CMK (cell line): Measurements from ENCODE around the gene AGXT.

Source experiments
- DNase-seq: peaks from one replicate; pipeline ENCODE4 v3.0.0-alpha.2; 2010; ENCODE audit warnings: low read depth

AGXT gene

GRCh38 chr2:240916571-240917008 is 48.0 kb downstream of the AGXT start:
- DNase-seq = no peak

- DNase-seq = no peak
Observed at GRCh38 chr2:240917009-240917683, 48.5 kb downstream of the AGXT start.

DNA sequence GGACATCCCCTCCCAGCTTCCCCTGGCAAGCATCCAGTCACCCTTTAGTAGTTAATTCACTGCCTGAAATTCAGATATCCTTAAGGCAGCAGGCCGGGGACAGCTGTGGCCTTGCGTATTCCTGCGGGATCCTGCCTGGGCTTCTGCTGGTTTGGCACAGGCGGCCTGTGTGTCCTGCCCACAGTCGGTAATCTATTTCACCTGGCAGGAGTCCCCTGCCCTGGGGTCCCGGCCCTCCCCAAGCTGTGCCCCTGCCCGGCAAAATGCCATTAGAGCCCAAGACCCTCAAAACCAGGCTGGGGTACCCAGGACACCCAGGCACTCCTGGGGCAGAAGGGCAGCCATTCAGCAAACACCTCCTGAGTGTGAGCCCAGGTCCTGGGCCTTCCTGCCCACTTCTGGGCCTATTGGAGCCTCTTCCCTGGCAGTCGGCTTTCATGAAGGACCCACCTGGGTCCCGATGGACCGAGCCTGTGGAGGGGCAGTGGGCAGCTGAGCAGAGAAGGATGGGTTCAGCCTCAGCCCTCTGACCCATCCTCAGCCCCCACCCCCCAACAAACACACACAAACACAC is 49.1 kb downstream of the AGXT start:
- DNase-seq = no peak

DNA sequence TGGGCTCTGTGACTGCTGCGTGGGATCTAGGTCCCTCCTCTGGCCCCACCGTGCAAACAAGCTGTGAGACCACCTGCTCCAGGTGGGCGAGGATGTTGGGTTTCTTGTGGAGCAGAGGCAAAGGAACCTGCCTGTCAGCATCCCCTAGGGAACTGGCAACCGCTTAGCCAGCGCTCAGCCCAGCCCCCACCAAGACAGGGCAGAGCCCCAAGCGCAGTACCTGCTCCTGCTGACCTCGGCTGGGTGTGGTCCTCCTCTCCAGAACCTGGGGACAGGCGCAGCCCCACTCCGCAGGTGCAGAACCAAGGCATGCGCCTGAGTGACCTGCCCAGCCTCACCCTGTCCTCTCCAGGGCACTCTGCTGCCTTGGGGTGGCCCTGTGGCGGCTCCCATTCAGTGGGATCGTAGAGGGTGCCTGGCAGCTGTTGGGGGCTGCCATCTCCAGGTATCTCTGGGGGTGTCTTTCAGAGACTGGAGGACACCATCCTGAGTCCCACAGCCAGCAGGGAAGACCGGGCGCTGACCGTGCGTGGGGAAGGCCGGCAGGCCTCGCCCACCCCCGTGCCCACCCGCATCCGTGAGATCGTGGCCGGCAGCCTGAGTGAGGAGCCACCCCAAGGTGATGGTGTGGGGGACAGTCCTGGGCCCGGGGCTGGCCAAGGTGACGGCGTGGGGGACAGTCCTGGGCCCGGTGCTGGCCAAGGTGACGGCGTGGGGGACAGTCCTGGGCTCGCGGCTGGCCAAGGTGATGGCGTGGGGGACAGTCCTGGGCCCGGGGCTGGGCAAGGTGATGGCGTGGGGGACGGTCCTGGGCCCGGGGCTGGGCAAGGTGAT is 49.9 kb downstream of the AGXT start:
- no peak for DNase-seq

GRCh38 chr2:240919161-240919781 is 50.6 kb downstream of the AGXT start:
- no peak for DNase-seq

GRCh38 chr2:240919786-240920782 is 51.5 kb downstream of the AGXT start:
- no peak for DNase-seq

GRCh38 chr2:240920783-240921231 is 52.2 kb downstream of the AGXT start:
- no peak for DNase-seq

- DNase-seq = no peak
Observed at GRCh38 chr2:240921311-240921994, 52.8 kb downstream of the AGXT start.

DNA sequence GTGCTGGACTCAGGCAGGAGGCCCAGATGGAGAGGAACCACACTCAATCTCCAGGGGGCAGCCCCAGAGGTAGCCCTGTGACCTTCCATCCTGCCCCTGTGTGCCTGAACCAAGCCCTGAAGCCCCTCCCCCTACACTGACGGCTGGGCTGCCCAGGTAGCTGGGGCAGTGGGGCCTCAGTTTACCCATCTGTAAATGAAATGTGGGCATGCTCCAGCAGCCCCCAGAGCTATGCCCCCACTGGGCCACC is 53.3 kb downstream of the AGXT start:
- DNase-seq = no peak

GRCh38 chr2:240922245-240922981 is 53.8 kb downstream of the AGXT start:
- no peak for DNase-seq

DNA sequence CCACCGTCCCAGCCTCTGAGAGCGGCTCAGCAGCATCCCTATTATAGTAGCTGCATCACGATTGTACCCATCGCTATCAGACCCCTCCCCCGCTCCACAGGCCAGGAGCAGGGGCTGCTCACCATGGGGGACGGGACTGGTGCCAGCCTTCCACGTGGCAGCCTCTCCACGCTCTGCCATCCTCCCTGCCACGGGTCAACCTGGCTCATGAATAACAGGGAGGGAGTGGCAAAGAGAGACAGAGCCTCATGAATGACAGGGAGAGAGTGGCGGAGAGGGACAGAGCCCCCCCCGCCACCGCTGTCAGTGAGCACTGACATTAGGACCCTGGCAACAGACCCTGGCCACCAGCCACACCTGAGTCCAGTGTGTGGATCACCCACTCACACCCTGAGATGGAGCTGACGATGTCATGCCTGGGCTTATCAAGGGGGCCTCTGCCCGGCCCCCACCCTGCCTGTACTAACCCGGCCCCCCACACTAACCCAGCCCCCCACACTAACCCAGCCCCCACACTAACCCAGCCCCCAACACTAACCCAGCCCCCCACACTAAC is 54.4 kb downstream of the AGXT start:
- no peak for DNase-seq

DNA sequence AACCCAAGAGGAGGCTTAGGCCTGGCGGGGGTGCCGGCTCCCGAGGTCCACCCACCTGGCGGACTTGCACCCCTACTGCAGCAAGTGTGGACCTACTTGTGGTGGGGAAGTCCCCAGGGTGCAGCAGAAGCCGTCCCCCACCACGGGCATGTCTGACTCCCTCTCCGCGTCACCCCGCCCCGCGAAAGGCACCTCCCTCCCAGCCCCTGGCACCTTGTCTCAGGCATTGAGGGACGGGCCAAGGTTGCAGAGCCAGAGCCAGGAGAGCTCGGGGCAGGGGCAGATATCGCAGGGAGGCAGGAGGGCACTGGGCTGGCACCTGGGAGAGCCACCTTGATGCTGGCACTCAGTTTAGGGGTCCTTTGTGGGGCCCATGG is 56.6 kb downstream of the AGXT start:
- DNase-seq = no peak

GRCh38 chr2:240925568-240926515 is 57.2 kb downstream of the AGXT start:
- DNase-seq = no peak

- DNase-seq = no peak
Observed at GRCh38 chr2:240926516-240927389, 58.1 kb downstream of the AGXT start.

DNA sequence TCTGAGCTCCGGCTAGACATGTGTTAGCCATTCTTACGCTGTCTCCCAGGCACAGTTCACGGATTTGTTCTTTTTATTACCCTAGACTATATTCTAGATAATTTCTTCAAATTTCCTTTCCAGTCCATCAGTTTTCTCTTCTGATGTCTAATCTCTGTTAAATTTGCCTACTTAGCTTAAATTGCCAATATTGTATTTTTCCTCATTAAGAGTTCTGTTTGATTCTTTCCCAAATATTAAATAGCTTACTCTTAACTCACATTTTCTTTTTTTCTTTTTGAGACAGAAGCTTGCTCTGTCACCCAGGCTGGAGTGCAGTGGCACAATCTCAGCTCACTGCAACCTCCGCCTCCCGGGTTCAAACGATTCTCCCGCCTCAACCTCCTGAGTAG is 58.8 kb downstream of the AGXT start:
- no peak for DNase-seq

- DNase-seq = no peak
Observed at GRCh38 chr2:240928476-240929363, 60.1 kb downstream of the AGXT start.
